ENCODE data around the gene BTBD9. TPM values are rescaled to one million over a fixed set of nuclear protein-coding genes. Genes with fewer than 3 reads are reported as not detected.

Gene BTBD9
- total RNA-seq, 1 donor: 25.3 TPM

- Histone ChIP-seq H3K4me1 (ENCODE audit: insufficient read depth, low read length) (no peaks in the 10 kb centered on the region), H3K27me3 (ENCODE audit: insufficient read depth, low read length) (no peaks in the 10 kb centered on the region), H3K27ac (ENCODE audit: low read depth, low read length) (no peak overlapping the region), H3K9me3 (ENCODE audit: low read depth, low read length) (no peaks in the 10 kb centered on the region), H3K79me2 (ENCODE audit: insufficient read depth, low read length) (no peaks in the 10 kb centered on the region), H2AFZ (ENCODE audit: low read length) (no peak overlapping the region), H3K4me3 (ENCODE audit: insufficient read depth, low read length) (no peak overlapping the region), H4K20me1 (ENCODE audit: insufficient read depth, low read length) (no peaks in the 10 kb centered on the region), H3K4me2 (ENCODE audit: insufficient read depth, low read length) (no peak overlapping the region), H3K36me3 (ENCODE audit: insufficient read depth, low read length) (no peaks in the 10 kb centered on the region)
- no peak for DNase-seq (ENCODE audit: insufficient read length, low spot score, missing footprints)
- TF ChIP-seq CTCF (IDR thresholded peaks at IDR 0.05; ENCODE audit: extremely low read depth, low read depth, low read length): no peak
Measured at GRCh38 chr6:38396209-38396608, 243.5 kb downstream of the BTBD9 start.

DNA sequence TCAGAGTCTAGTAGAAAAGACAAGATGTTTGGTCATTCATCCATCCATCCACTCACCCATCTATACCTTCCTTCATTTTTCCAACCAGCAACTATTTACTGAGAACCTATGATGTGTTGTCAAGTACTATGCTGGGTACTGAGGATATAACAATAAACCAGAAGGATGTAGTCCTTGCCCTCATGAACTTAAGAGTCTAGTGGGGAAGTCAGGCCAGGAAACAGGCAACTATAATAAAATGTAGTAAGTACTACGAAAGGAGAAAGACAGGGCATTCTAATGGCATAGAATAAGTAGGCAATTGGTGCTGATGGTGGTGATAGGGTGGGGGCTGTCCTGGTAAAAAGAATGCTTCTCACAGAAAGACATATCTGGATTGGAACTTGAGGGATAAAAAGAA is 245.7 kb downstream of the BTBD9 start:
- no peak overlapping the region for H3K4me2 ChIP-seq (ENCODE audit: insufficient read depth, low read length)
- no peaks in the 10 kb centered on the region for H3K36me3 ChIP-seq (ENCODE audit: insufficient read depth, low read length)
- no peaks in the 10 kb centered on the region for H3K9me3 ChIP-seq (ENCODE audit: low read depth, low read length)
- no peak overlapping the region for H3K4me3 ChIP-seq (ENCODE audit: insufficient read depth, low read length)
- no peaks in the 10 kb centered on the region for H4K20me1 ChIP-seq (ENCODE audit: insufficient read depth, low read length)
- no peaks in the 10 kb centered on the region for H3K4me1 ChIP-seq (ENCODE audit: insufficient read depth, low read length)
- TF ChIP-seq CTCF (IDR thresholded peaks at IDR 0.05; ENCODE audit: extremely low read depth, low read depth, low read length): no peak
- no peaks in the 10 kb centered on the region for H3K79me2 ChIP-seq (ENCODE audit: insufficient read depth, low read length)
- no peak for DNase-seq (ENCODE audit: insufficient read length, low spot score, missing footprints)
- H2AFZ ChIP-seq (ENCODE audit: low read length): no peak overlapping the region
- H3K27ac ChIP-seq (ENCODE audit: low read depth, low read length): no peak overlapping the region
- no peaks in the 10 kb centered on the region for H3K27me3 ChIP-seq (ENCODE audit: insufficient read depth, low read length)

DNA sequence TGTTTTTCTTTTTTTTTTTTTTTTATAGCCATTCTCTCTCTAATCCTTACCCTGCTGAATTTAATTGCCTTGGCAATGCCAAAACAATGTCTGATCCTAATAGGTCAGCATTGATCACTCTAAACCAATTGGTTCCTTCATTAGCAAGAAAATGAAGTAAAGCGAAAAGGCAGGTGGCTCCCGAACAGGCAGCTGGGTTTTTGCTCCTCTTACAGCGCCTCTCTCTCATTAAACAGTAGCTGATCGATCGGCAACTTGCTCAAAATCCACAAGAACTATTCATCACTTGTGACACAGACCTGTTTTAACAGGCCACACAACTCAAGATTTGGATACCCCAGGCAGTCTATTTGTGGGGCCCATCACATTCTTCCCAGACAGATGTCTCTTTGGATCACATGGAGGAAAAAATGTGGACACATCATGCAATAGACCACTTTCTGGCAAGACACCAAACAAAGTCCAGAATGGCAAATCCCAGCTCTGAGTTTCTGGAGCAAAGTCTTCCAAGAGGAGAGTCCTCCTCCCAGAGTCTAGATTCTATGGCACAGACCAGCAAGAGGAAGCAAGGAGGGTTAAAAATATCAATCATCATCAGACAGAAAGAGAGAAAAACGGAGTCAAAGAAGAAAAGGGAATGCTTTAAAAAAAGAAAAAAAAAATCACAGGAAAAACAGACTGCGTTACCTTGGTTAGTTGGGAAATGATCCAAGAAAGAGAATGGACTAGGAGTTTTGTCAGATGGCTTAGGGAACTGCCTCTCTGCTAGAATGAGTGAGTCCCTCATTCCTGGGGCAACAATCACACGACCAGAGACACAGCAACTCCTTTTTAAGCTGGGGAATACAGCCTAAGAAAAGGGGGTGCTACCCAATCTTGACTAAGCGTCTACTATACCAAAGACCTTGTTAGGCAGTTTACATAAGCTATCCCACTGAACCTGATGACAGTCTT is 247.8 kb downstream of the BTBD9 start:
- DNase-seq (ENCODE audit: insufficient read length, low spot score, missing footprints): no peak
- no peak overlapping the region for H3K4me3 ChIP-seq (ENCODE audit: insufficient read depth, low read length)
- no peak for TF ChIP-seq CTCF (IDR thresholded peaks at IDR 0.05; ENCODE audit: extremely low read depth, low read depth, low read length)
- no peaks in the 10 kb centered on the region for H3K27me3 ChIP-seq (ENCODE audit: insufficient read depth, low read length)
- no peaks in the 10 kb centered on the region for H3K79me2 ChIP-seq (ENCODE audit: insufficient read depth, low read length)
- H2AFZ ChIP-seq (ENCODE audit: low read length): no peak overlapping the region
- H3K4me1 ChIP-seq (ENCODE audit: insufficient read depth, low read length): no peaks in the 10 kb centered on the region
- no peak overlapping the region for H3K4me2 ChIP-seq (ENCODE audit: insufficient read depth, low read length)
- no peaks in the 10 kb centered on the region for H3K36me3 ChIP-seq (ENCODE audit: insufficient read depth, low read length)
- no peaks in the 10 kb centered on the region for H3K9me3 ChIP-seq (ENCODE audit: low read depth, low read length)
- H3K27ac ChIP-seq (ENCODE audit: low read depth, low read length): no peak overlapping the region
- H4K20me1 ChIP-seq (ENCODE audit: insufficient read depth, low read length): no peaks in the 10 kb centered on the region

GRCh38 chr6:38391206-38391605 is 248.5 kb downstream of the BTBD9 start:
- TF ChIP-seq CTCF (IDR thresholded peaks at IDR 0.05; ENCODE audit: extremely low read depth, low read depth, low read length): no peak
- Histone ChIP-seq H3K4me2 (ENCODE audit: insufficient read depth, low read length) (no peak overlapping the region), H2AFZ (ENCODE audit: low read length) (no peak overlapping the region), H3K9me3 (ENCODE audit: low read depth, low read length) (no peaks in the 10 kb centered on the region), H3K27me3 (ENCODE audit: insufficient read depth, low read length) (no peaks in the 10 kb centered on the region), H3K27ac (ENCODE audit: low read depth, low read length) (no peak overlapping the region), H3K4me1 (ENCODE audit: insufficient read depth, low read length) (no peaks in the 10 kb centered on the region), H3K36me3 (ENCODE audit: insufficient read depth, low read length) (no peaks in the 10 kb centered on the region), H3K4me3 (ENCODE audit: insufficient read depth, low read length) (no peak overlapping the region), H4K20me1 (ENCODE audit: insufficient read depth, low read length) (no peaks in the 10 kb centered on the region), H3K79me2 (ENCODE audit: insufficient read depth, low read length) (no peaks in the 10 kb centered on the region)
- no peak for DNase-seq (ENCODE audit: insufficient read length, low spot score, missing footprints)

All from osteoblast (primary cell).